HepG2 (cell line): ENCODE data around the gene CLEC7A. TPM values are rescaled to one million over a fixed set of nuclear protein-coding genes. Genes with fewer than 3 reads are reported as not detected.

ENCODE experiments used
- ATAC-seq: fragments of 200-7000 bp; cut with Tn5 transposase; 3 replicates; pipeline ENCODE4 v1.9.1; 2020; ENCODE audit warnings: mild to moderate bottlenecking, moderate library complexity
- BruUV-seq: library from RNA; stranded (reverse); fragments of 400-500 nt; replicated peaks from 2 replicates; lab custom pipeline; 2021; lab: Mats Ljungman, UMichigan
- CTCF ChIA-PET: fragments of 300-600 bp; formaldehyde crosslinking; extraction: SDS; loops from one replicate; lab custom pipeline; 2021; ENCODE audit warnings: low total read pairs, inconsistent platforms, low intra/inter-chr PET ratio; lab: Yijun Ruan, JAX
- POLR2A ChIA-PET: fragments of 350-600 bp; sonication (Branson Sonifier 250); formaldehyde crosslinking; loops from one replicate; lab custom pipeline; 2020; ENCODE audit warnings: antibody characterized with exemption, inconsistent platforms; lab: Yijun Ruan, JAX
- DNase-seq: peaks from one replicate; pipeline ENCODE4 v3.0.0-alpha.2; 2015; ENCODE audit warnings: low spot score
- FAIRE-seq: peaks from 3 replicates; lab custom pipeline; 2011; peaks lifted over from hg19 to GRCh38; lab: Jason Lieb, UNC
- H2AFZ ChIP-seq: one replicate; pipeline ENCODE4 v1.6.1; 2011; ENCODE audit warnings: low read length, inconsistent platforms
- H3K27ac ChIP-seq: fragments of 300-600 bp; 3 replicates; pipeline ENCODE4 v1.8.0; 2011; ENCODE audit warnings: mixed run types, mild to moderate bottlenecking, mixed read lengths, low read length, inconsistent platforms; ENCODE audit not compliant: insufficient read depth; ENCODE audit errors: extremely low read length
- H3K27me3 ChIP-seq, 2 experiments: fragments of 200-600 bp in 1 of 2; 2 replicates in 1 of 2; 3 replicates in 1 of 2; pipeline versions ENCODE4 v1.6.0 to v1.8.0; 2011; ENCODE audit warnings: low read length in 2 of 2, mild to moderate bottlenecking in 2 of 2, moderate library complexity in 2 of 2, inconsistent platforms in 1 of 2; ENCODE audit not compliant: insufficient read depth in 2 of 2, control insufficient read depth in 1 of 2
- H3K36me3 ChIP-seq, 2 experiments: fragments of 200-600 bp in 1 of 2; replicated peaks in 1 of 2; 2 replicates in 1 of 2; 3 replicates in 1 of 2; pipeline versions ENCODE4 v1.5.1 to v1.8.0; 2011; ENCODE audit warnings: low read length in 2 of 2, inconsistent platforms in 1 of 2; ENCODE audit not compliant: insufficient read depth in 2 of 2, control insufficient read depth in 1 of 2
- H3K4me1 ChIP-seq: 2 replicates; pipeline ENCODE4 v1.5.1; 2012; ENCODE audit warnings: low read length, inconsistent platforms; ENCODE audit not compliant: insufficient read depth
- H3K4me2 ChIP-seq: 2 replicates; pipeline ENCODE4 v1.6.0; 2011; ENCODE audit warnings: low read depth, low read length, inconsistent platforms
- H3K4me3 ChIP-seq, 3 experiments: fragments of 200-600 bp in 1 of 3; sonication (generic), shearing (Covaris generic) in 1 of 3; replicated peaks in 1 of 3; 2 replicates each; pipeline ENCODE4 v1.5.1; 2011 to 2016; ENCODE audit warnings: low read length in 3 of 3, inconsistent platforms in 2 of 3, low read depth in 2 of 3, mild to moderate bottlenecking in 2 of 3, control low read depth in 1 of 3, mixed read lengths in 1 of 3; ENCODE audit not compliant: insufficient read depth in 1 of 3
- H3K79me2 ChIP-seq: one replicate; pipeline ENCODE4 v1.6.1; 2011; ENCODE audit warnings: low read length, inconsistent platforms; ENCODE audit not compliant: insufficient read depth
- H3K9ac ChIP-seq: 2 replicates; pipeline ENCODE4 v1.6.0; 2011; ENCODE audit warnings: mild to moderate bottlenecking, low read depth, low read length, inconsistent platforms; ENCODE audit not compliant: insufficient read depth
- H3K9me3 ChIP-seq: 2 replicates; pipeline ENCODE4 v1.5.1; 2012; ENCODE audit warnings: mild to moderate bottlenecking, low read length
- H4K20me1 ChIP-seq: 2 replicates; pipeline ENCODE4 v1.6.0; 2011; ENCODE audit warnings: inconsistent platforms, mild to moderate bottlenecking, low read length, moderate library complexity; ENCODE audit not compliant: insufficient read depth
- KLF11 ChIP-seq: IDR thresholded peaks from 2 replicates; pipeline ENCODE4 v1.6.1; 2016; ENCODE audit warnings: missing compliant biosample characterization
- NCOA2 ChIP-seq: sonication (generic); formaldehyde crosslinking; IDR thresholded peaks from 2 replicates; pipeline ENCODE4 v1.8.0; 2022; ENCODE audit warnings: inconsistent platforms
- PLRG1 ChIP-seq: fragments of 450-650 bp; conservative IDR thresholded peaks from 2 replicates; pipeline ENCODE4 v1.6.1; 2016
- RFX1 ChIP-seq: fragments of 450-650 bp; IDR thresholded peaks from 2 replicates; pipeline ENCODE4 v1.6.1; 2017
- RFXAP ChIP-seq: sonication (generic); formaldehyde crosslinking; IDR thresholded peaks from 2 replicates; pipeline ENCODE4 v1.4.0; 2020; ENCODE audit warnings: missing genetic modification reagents, borderline replicate concordance
- SKI ChIP-seq: fragments of 450-650 bp; IDR thresholded peaks from one replicate; pipeline ENCODE4 v1.6.1; 2018; ENCODE audit warnings: mild to moderate bottlenecking; ENCODE audit not compliant: partially characterized antibody
- ZNF225 ChIP-seq: sonication (generic); formaldehyde crosslinking; IDR thresholded peaks from 2 replicates; pipeline ENCODE4 v1.4.0; 2020; ENCODE audit warnings: mild to moderate bottlenecking, missing genetic modification reagents
- ZNF253 ChIP-seq: sonication (generic); formaldehyde crosslinking; IDR thresholded peaks from 2 replicates; pipeline ENCODE4 v1.8.0; 2022; ENCODE audit warnings: mild to moderate bottlenecking, missing genetic modification reagents, borderline replicate concordance
- ZNF326 ChIP-seq: sonication (generic); formaldehyde crosslinking; IDR thresholded peaks from 2 replicates; pipeline ENCODE4 v1.4.0; 2020; ENCODE audit warnings: missing genetic modification reagents, borderline replicate concordance
- ZNF441 ChIP-seq: sonication (generic); formaldehyde crosslinking; IDR thresholded peaks from 2 replicates; pipeline ENCODE4 v1.7.0; 2021; ENCODE audit warnings: missing genetic modification reagents, borderline replicate concordance
- WGBS: methylation state at CpG from one replicate; pipeline ENCODE4 v1.1.6; 2017; ENCODE audit warnings: low lambda C conversion rate; 5-methylcytosine and 5-hydroxymethylcytosine counted together
- in situ Hi-C: cut with HindIII; loops from 2 replicates; pipeline ENCODE4 v1.10.0; 2017; ENCODE audit warnings: low pct_unique_long_range_greater_than_20kb; ENCODE audit not compliant: extremely low pct_ligation_motif_present
- intact Hi-C: fragments of 100-400 bp; cut with micrococcal nuclease; formaldehyde crosslinking; loops from one replicate; pipeline ENCODE4 v1.10.0; 2022; ENCODE audit not compliant: unreplicated experiment
- polyA plus RNA-seq, 8 experiments: library from polyadenylated mRNA; depleted of rRNA in 3 of 8; stranded (reverse) in 7 of 8; unstranded in 1 of 8; fragments of >200 nt; fragmentation: Illumina TruSeq in 4 of 8; extraction: Trizol in 4 of 8; gene quantifications; 2 replicates each; pipeline versions ENCODE4 v1.2.1 to v1.2.3, GENCODE V29; 2011 to 2016; ENCODE audit warnings: low read depth in 4 of 8, missing spikeins in 1 of 8, mixed read lengths in 1 of 8; ENCODE audit not compliant: insufficient read depth in 1 of 8
- total RNA-seq, 5 experiments: library from RNA; depleted of rRNA; stranded (reverse); fragments of >200 nt; fragmentation: Illumina TruSeq; extraction: Trizol; gene quantifications; 2 replicates each; pipeline ENCODE4 v1.2.3, GENCODE V29; 2016; ENCODE audit warnings: low read depth in 1 of 5
- TF ChIP-seq, protein P1 (sequence below): sonication (generic); formaldehyde crosslinking; IDR thresholded peaks from 2 replicates; pipeline ENCODE4 v1.4.0; 2020; ENCODE audit warnings: missing genetic modification reagents

CLEC7A gene
- total and polyA plus RNA-seq, 2 of the 13 experiments (the other 11 are each of a cell fraction or from before 2014, with no cell fraction given): not detected

- no TSS peak for BruUV-seq
- POLR2A ChIA-PET: no interaction called here
- Histone ChIP-seq H3K79me2 (no peaks in the 10 kb centered on the region), H4K20me1 (no peaks in the 10 kb centered on the region), H3K9me3 (no peaks in the 10 kb centered on the region), H3K9ac (no peak overlapping the region), H2AFZ (no peak overlapping the region), H3K4me2 (no peak overlapping the region), H3K36me3 (no peaks in the 10 kb centered on the region), H3K4me1 (no peaks in the 10 kb centered on the region), H3K27ac (no peak overlapping the region), H3K4me3 (no peak overlapping the region), H3K27me3 (no peaks in the 10 kb centered on the region; a peak in 1 of 5 replicates)
- 0% methylated on average over 4 of the region's 5 CpGs for WGBS
- intact Hi-C loops (no loop called here), in situ Hi-C loops (no loop called here)
- CTCF ChIA-PET: no interaction called here
- no peak for ATAC-seq
- no peak for DNase-seq
- no peak for TF ChIP-seq ZNF253 (CRISPR knock-in tag)
- TF ChIP-seq RFXAP (CRISPR knock-in tag): no peak
- no peak for TF ChIP-seq ZNF326
- TF ChIP-seq ZNF225: no peak
- no peak for TF ChIP-seq KLF11 (CRISPR knock-in tag)
- no peak for TF ChIP-seq ZNF441 (CRISPR knock-in tag)
- no peak for FAIRE-seq
These were observed 28.9 kb downstream of the CLEC7A start for GRCh38 chr12:10101042-10101579.

- no peaks in the 10 kb centered on the region for H3K79me2 ChIP-seq
- BruUV-seq: no TSS peak
- no peaks in the 10 kb centered on the region; a peak in 1 of 5 replicates for H3K27me3 ChIP-seq
- no peak within 1 kb of the TSS for H3K27ac ChIP-seq
- no peaks in the 10 kb centered on the region for H3K9me3 ChIP-seq
- TF ChIP-seq RFX1: no peak
- TF ChIP-seq SKI: no peak
- TF ChIP-seq NCOA2 (CRISPR knock-in tag): no peak
- TF ChIP-seq, protein P1, sequence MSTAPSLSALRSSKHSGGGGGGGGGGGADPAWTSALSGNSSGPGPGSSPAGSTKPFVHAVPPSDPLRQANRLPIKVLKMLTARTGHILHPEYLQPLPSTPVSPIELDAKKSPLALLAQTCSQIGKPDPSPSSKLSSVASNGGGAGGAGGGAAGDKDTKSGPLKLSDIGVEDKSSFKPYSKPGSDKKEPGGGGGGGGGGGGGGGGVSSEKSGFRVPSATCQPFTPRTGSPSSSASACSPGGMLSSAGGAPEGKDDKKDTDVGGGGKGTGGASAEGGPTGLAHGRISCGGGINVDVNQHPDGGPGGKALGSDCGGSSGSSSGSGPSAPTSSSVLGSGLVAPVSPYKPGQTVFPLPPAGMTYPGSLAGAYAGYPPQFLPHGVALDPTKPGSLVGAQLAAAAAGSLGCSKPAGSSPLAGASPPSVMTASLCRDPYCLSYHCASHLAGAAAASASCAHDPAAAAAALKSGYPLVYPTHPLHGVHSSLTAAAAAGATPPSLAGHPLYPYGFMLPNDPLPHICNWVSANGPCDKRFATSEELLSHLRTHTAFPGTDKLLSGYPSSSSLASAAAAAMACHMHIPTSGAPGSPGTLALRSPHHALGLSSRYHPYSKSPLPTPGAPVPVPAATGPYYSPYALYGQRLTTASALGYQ (CRISPR knock-in tag): no peak
- TF ChIP-seq PLRG1: no peak
- 43% methylated on average over 6 of the region's 10 CpGs for WGBS
- intact Hi-C loops (no loop called here), in situ Hi-C loops (no loop called here)
- CTCF ChIA-PET: no interaction called here
- DNase-seq: no peak
- no peak within 1 kb of the TSS for H3K4me2 ChIP-seq
- no peaks in the 10 kb centered on the region for H3K4me1 ChIP-seq
- H3K36me3 ChIP-seq: no peaks in the 10 kb centered on the region
- no peak within 1 kb of the TSS for H3K4me3 ChIP-seq
- no peaks in the 10 kb centered on the region for H4K20me1 ChIP-seq
- H2AFZ ChIP-seq: no peak within 1 kb of the TSS
- POLR2A ChIA-PET: no interaction called here
- H3K9ac ChIP-seq: no peak within 1 kb of the TSS
- ATAC-seq: no peak
- FAIRE-seq: no peak
These were observed 31.2 kb downstream of the CLEC7A start, which contains the start of gene CLEC1A for GRCh38 chr12:10098791-10099190. Gene CLEC1A, minus strand, starts transcription at chr12:10098985. Its CDS starts 63 bp downstream, at chr12:10098922.
